Sigmoid colon (tissue), 7 donors: ENCODE data around the gene IWS1. TPM values are rescaled to one million over a fixed set of nuclear protein-coding genes. Genes with fewer than 3 reads are reported as not detected.

Experiments used
- DNase-seq: peaks from one replicate; pipeline ENCODE4 v3.0.0-alpha.2; 2019
- H3K27ac ChIP-seq, 4 donors: fragments of 200-600 bp; sonication (generic); one replicate each; pipeline ENCODE4 v1.5.1; 2016 to 2019; ENCODE audit warnings: mild to moderate bottlenecking in 1 of 4
- H3K27me3 ChIP-seq, 3 donors: fragments of 200-600 bp; sonication (generic); one replicate each; pipeline ENCODE4 v1.5.1; 2019; ENCODE audit warnings: mild to moderate bottlenecking in 1 of 3
- H3K36me3 ChIP-seq, 4 donors: fragments of 200-600 bp; sonication (generic); one replicate each; pipeline ENCODE4 v1.5.1; 2016 to 2019
- H3K4me1 ChIP-seq, 4 donors: fragments of 200-600 bp; sonication (generic); one replicate each; pipeline ENCODE4 v1.5.1; 2017 to 2019
- H3K4me3 ChIP-seq, 4 donors: fragments of 200-600 bp; sonication (generic); one replicate each; pipeline ENCODE4 v1.5.1; 2017 to 2019; ENCODE audit warnings: mild to moderate bottlenecking in 2 of 4, moderate library complexity in 1 of 4
- H3K9me3 ChIP-seq, 4 donors: fragments of 200-600 bp in 3 of 4; sonication (generic) in 3 of 4; one replicate each; pipeline versions ENCODE4 v1.5.1 to v1.6.1; 2013 to 2019
- CTCF ChIP-seq, 4 experiments: fragments of 450-650 bp in 3 of 4; fragments of 200-600 bp in 1 of 4; IDR thresholded peaks; one replicate each; pipeline ENCODE4 v1.5.1; 2016 to 2019; ENCODE audit warnings: antibody characterized with exemption in 4 of 4, mild to moderate bottlenecking in 3 of 4, moderate library complexity in 2 of 4
- EP300 ChIP-seq, 4 donors: sonication (generic); formaldehyde crosslinking; IDR thresholded peaks; one replicate each; pipeline ENCODE4 v1.6.1; 2017; ENCODE audit warnings: antibody characterized with exemption in 4 of 4
- POLR2A ChIP-seq, 2 donors: fragments of 450-650 bp; IDR thresholded peaks; one replicate each; pipeline ENCODE4 v1.6.1; 2016; ENCODE audit warnings: antibody characterized with exemption in 2 of 2, mild to moderate bottlenecking in 2 of 2, moderate library complexity in 2 of 2
- POLR2AphosphoS5 ChIP-seq, 4 donors: sonication (generic); formaldehyde crosslinking; IDR thresholded peaks; one replicate each; pipeline ENCODE4 v1.6.1; 2017; ENCODE audit warnings: antibody characterized with exemption in 4 of 4
- WGBS, 2 donors: extraction: QIAGEN DNeasy Blood & Tissue Kit; methylation state at CpG; one replicate each; pipeline ENCODE4 v1.1.7; 2013; 5-methylcytosine and 5-hydroxymethylcytosine counted together
- intact Hi-C: fragments of 100-400 bp; cut with DNase I; formaldehyde crosslinking; loops from one replicate; pipeline ENCODE4 v1.15.1; 2023
- polyA plus RNA-seq, 3 donors: library from polyadenylated mRNA; stranded (reverse); fragments of 200-250 nt; gene quantifications; one replicate each; pipeline ENCODE4 v1.2.3, GENCODE V29; 2013
- total RNA-seq, 4 donors: library from RNA; depleted of rRNA; stranded (reverse); fragments of >200 nt; gene quantifications; one replicate each; pipeline ENCODE4 v1.1.0, GENCODE V29; 2016
- donor health status: healthy with polysubstance abuse.
- donor health status: Bipolar disorder and iron deficiency.
- donor health status: healthy.

Gene IWS1
- total RNA-seq, result 10 to 100 TPM; 28.1 to 47.9 (median 30.7) TPM
- polyA plus RNA-seq, result 10 to 100 TPM; 28.8 to 32.6 (median 31.2) TPM

- peak; percentile 68 to 82 for TF ChIP-seq POLR2A (IDR thresholded peaks at IDR 0.05)
- TF ChIP-seq EP300 (IDR thresholded peaks at IDR 0.05), result peak in 2 of 4 donors; percentile 29 to 45
- TF ChIP-seq POLR2AphosphoS5 (IDR thresholded peaks at IDR 0.05), result peak; percentile 85 to 96 (median 90)
- peak in 3 of 4 experiments; percentile 36 to 62 (median 52) for TF ChIP-seq CTCF (IDR thresholded peaks at IDR 0.05)
- H3K4me3 ChIP-seq, result peak within 1 kb of the TSS; percentile 89 to 99 (median 94)
- intact Hi-C loops, result loop anchor here (2.0 to 5.0 kb wide), 4 partner anchors 119 to 286 kb away; partner anchors contain the start of genes MAP3K2, SFT2D3 and WDR33
- WGBS, 2 donors, result 0% methylated on average over 70 of the region's 70 CpGs
- peak within 1 kb of the TSS; percentile 93 to 98 (median 95) for H3K27ac ChIP-seq
- peak; percentile 98 for DNase-seq
- peaks cover 0 to 19% (median 0%) of the 10 kb centered on the region in 4 donors for H3K36me3 ChIP-seq
- no peaks in the 10 kb centered on the region for H3K9me3 ChIP-seq
- no peaks in the 10 kb centered on the region for H3K27me3 ChIP-seq
- peaks cover 0 to 26% (median 21%) of the 10 kb centered on the region in 4 donors for H3K4me1 ChIP-seq
Measured at GRCh38 chr2:127526132-127527000, at the start of gene IWS1. IWS1 (minus strand) TSS chr2:127526489; CDS start chr2:127526208, 281 bp downstream.

GRCh38 chr2:127575941-127576432 is 49.7 kb upstream of the IWS1 start:
- peak overlapping the region in 1 of 4 donors; percentile 42 for H3K27ac ChIP-seq
- intact Hi-C loops, result no loop called here
- H3K9me3 ChIP-seq, result no peaks in the 10 kb centered on the region
- no peak for DNase-seq
- H3K36me3 ChIP-seq, result no peaks in the 10 kb centered on the region
- no peak for TF ChIP-seq CTCF (IDR thresholded peaks at IDR 0.05)
- no peak for TF ChIP-seq POLR2AphosphoS5 (IDR thresholded peaks at IDR 0.05)
- TF ChIP-seq EP300 (IDR thresholded peaks at IDR 0.05), result no peak
- TF ChIP-seq POLR2A (IDR thresholded peaks at IDR 0.05), result no peak
- no peaks in the 10 kb centered on the region for H3K27me3 ChIP-seq
- H3K4me3 ChIP-seq, result no peak overlapping the region
- 66 to 85% methylated on average over 11 of the region's 11 CpGs for WGBS, 2 donors
- peaks cover 0 to 13% (median 8%) of the 10 kb centered on the region in 4 donors for H3K4me1 ChIP-seq

- intact Hi-C loops, result no loop called here
- WGBS, 2 donors, result 69 to 96% methylated on average over 4 of the region's 4 CpGs
- no peaks in the 10 kb centered on the region for H3K27me3 ChIP-seq
- H3K4me3 ChIP-seq, result no peak overlapping the region
- no peaks in the 10 kb centered on the region for H3K36me3 ChIP-seq
- no peaks in the 10 kb centered on the region for H3K9me3 ChIP-seq
- peaks cover 0 to 13% (median 9%) of the 10 kb centered on the region in 4 donors for H3K4me1 ChIP-seq
- no peak overlapping the region for H3K27ac ChIP-seq
- no peak for TF ChIP-seq CTCF (IDR thresholded peaks at IDR 0.05)
- TF ChIP-seq POLR2A (IDR thresholded peaks at IDR 0.05), result no peak
- no peak for TF ChIP-seq EP300 (IDR thresholded peaks at IDR 0.05)
- TF ChIP-seq POLR2AphosphoS5 (IDR thresholded peaks at IDR 0.05), result no peak
- no peak for DNase-seq
Measured at GRCh38 chr2:127575185-127575765, 49.0 kb upstream of the IWS1 start.

- Histone ChIP-seq H3K4me3 (no peak overlapping the region), H3K9me3 (no peaks in the 10 kb centered on the region), H3K4me1 (peaks cover 0 to 14% (median 11%) of the 10 kb centered on the region in 4 donors), H3K27ac (no peak overlapping the region), H3K27me3 (no peaks in the 10 kb centered on the region), H3K36me3 (no peaks in the 10 kb centered on the region)
- no peak for TF ChIP-seq POLR2AphosphoS5 (IDR thresholded peaks at IDR 0.05)
- TF ChIP-seq EP300 (IDR thresholded peaks at IDR 0.05), result no peak
- TF ChIP-seq POLR2A (IDR thresholded peaks at IDR 0.05), result no peak
- no peak for TF ChIP-seq CTCF (IDR thresholded peaks at IDR 0.05)
- no peak for DNase-seq
- WGBS, 2 donors, result 93 to 94% methylated on average over 3 of the region's 3 CpGs
- intact Hi-C loops, result no loop called here
Measured at GRCh38 chr2:127574656-127575055, 48.4 kb upstream of the IWS1 start.
